IMR-90 (cell line): ENCODE results near the gene CSK. TPM values are rescaled to one million over a fixed set of nuclear protein-coding genes. Genes with fewer than 3 reads are reported as not detected.

Source experiments
- ATAC-seq: fragments of 200-7000 bp; cut with Tn5 transposase; 2 replicates; pipeline ENCODE4 v1.9.1; 2020; ENCODE audit warnings: low read depth, mild to moderate bottlenecking, moderate library complexity
- BruUV-seq: library from RNA; stranded (reverse); fragments of 400-500 nt; replicated peaks from 2 replicates; lab custom pipeline; 2021; lab: Mats Ljungman, UMichigan
- CTCF ChIA-PET: fragments of 300-600 bp; formaldehyde crosslinking; extraction: SDS; loops from one replicate; lab custom pipeline; 2021; ENCODE audit warnings: antibody characterized with exemption; lab: Yijun Ruan, JAX
- POLR2A ChIA-PET: fragments of 300-600 bp; sonication (Branson Sonifier 250); formaldehyde crosslinking; loops from one replicate; lab custom pipeline; 2022; ENCODE audit warnings: antibody characterized with exemption; ENCODE audit not compliant: unreplicated experiment; lab: Charles Lee
- DNase-seq: peaks from one replicate; pipeline ENCODE4 v3.0.0; 2013
- H2AFZ ChIP-seq: replicated peaks from 2 replicates; pipeline ENCODE3; 2013; ENCODE audit warnings: low read length, mild to moderate bottlenecking; ENCODE audit not compliant: poor library complexity
- H2AK5ac ChIP-seq: 2 replicates; pipeline ENCODE4 v1.6.1; 2013; ENCODE audit warnings: low read depth, low read length, inconsistent platforms
- H2AK9ac ChIP-seq: replicated peaks from 2 replicates; pipeline ENCODE3; 2013; ENCODE audit warnings: mild to moderate bottlenecking, low read depth, low read length, moderate library complexity; ENCODE audit not compliant: poor library complexity
- H2BK120ac ChIP-seq: 2 replicates; pipeline ENCODE4 v1.6.1; 2013; ENCODE audit warnings: low read depth, low read length, inconsistent platforms
- H2BK15ac ChIP-seq: 3 replicates; pipeline ENCODE4 v1.6.1; 2013; ENCODE audit warnings: low read depth, low read length, inconsistent platforms
- H2BK20ac ChIP-seq: 2 replicates; pipeline ENCODE4 v1.6.1; 2013; ENCODE audit warnings: low read depth, mild to moderate bottlenecking, inconsistent platforms, low read length, moderate library complexity
- H2BK5ac ChIP-seq: 2 replicates; pipeline ENCODE4 v1.6.1; 2013; ENCODE audit warnings: mild to moderate bottlenecking, low read depth, low read length, inconsistent platforms; ENCODE audit not compliant: poor library complexity, severe bottlenecking
- H3K14ac ChIP-seq: replicated peaks from 2 replicates; pipeline ENCODE4 v1.6.1; 2013; ENCODE audit warnings: low read depth, low read length, inconsistent platforms
- H3K18ac ChIP-seq: 2 replicates; pipeline ENCODE4 v1.6.1; 2013; ENCODE audit warnings: low read depth, low read length, control low read depth
- H3K23ac ChIP-seq: 2 replicates; pipeline ENCODE4 v1.6.1; 2013; ENCODE audit warnings: low read depth, low read length, inconsistent platforms
- H3K27ac ChIP-seq: 2 replicates; pipeline ENCODE4 v1.5.1; 2013; ENCODE audit warnings: mild to moderate bottlenecking, control low read depth, low read length; ENCODE audit not compliant: insufficient read depth
- H3K27me3 ChIP-seq: 2 replicates; pipeline ENCODE4 v1.6.1; 2013; ENCODE audit warnings: low read length; ENCODE audit not compliant: control insufficient read depth, insufficient read depth
- H3K36me3 ChIP-seq: 2 replicates; pipeline ENCODE4 v1.6.1; 2013; ENCODE audit warnings: low read length, mixed read lengths; ENCODE audit not compliant: control insufficient read depth, insufficient read depth
- H3K4ac ChIP-seq: 2 replicates; pipeline ENCODE4 v1.6.1; 2013; ENCODE audit warnings: low read depth, low read length, inconsistent platforms
- H3K4me1 ChIP-seq: 2 replicates; pipeline ENCODE4 v1.6.1; 2013; ENCODE audit warnings: low read length, mixed read lengths; ENCODE audit not compliant: control insufficient read depth, insufficient read depth
- H3K4me2 ChIP-seq: 2 replicates; pipeline ENCODE4 v1.6.1; 2013; ENCODE audit warnings: low read depth, mild to moderate bottlenecking, control low read depth, low read length, moderate library complexity
- H3K4me3 ChIP-seq: 2 replicates; pipeline ENCODE4 v1.5.1; 2013; ENCODE audit warnings: low read depth, mild to moderate bottlenecking, control low read depth, low read length, moderate library complexity; ENCODE audit not compliant: insufficient read depth
- H3K56ac ChIP-seq: 2 replicates; pipeline ENCODE4 v1.6.1; 2013; ENCODE audit warnings: low read length, inconsistent platforms; ENCODE audit not compliant: insufficient read depth; ENCODE audit errors: extremely low read depth
- H3K79me1 ChIP-seq, 2 experiments: 2 replicates each; pipeline ENCODE4 v1.6.1; 2013; ENCODE audit warnings: low read length in 2 of 2, inconsistent platforms in 1 of 2, low read depth in 1 of 2
- H3K9ac ChIP-seq: 2 replicates; pipeline ENCODE4 v1.6.1; 2013; ENCODE audit warnings: low read depth, low read length, control low read depth
- H3K9me1 ChIP-seq: 2 replicates; pipeline ENCODE4 v1.6.1; 2013; ENCODE audit warnings: low read length, inconsistent platforms; ENCODE audit not compliant: insufficient read depth
- H3K9me3 ChIP-seq: 2 replicates; pipeline ENCODE4 v1.6.1; 2013; ENCODE audit warnings: low read length; ENCODE audit not compliant: control insufficient read depth, insufficient read depth
- H4K20me1 ChIP-seq: 2 replicates; pipeline ENCODE4 v1.6.1; 2013; ENCODE audit warnings: low read length, inconsistent platforms; ENCODE audit not compliant: insufficient read depth
- H4K5ac ChIP-seq: 2 replicates; pipeline ENCODE4 v1.6.1; 2013; ENCODE audit warnings: mild to moderate bottlenecking, low read depth, low read length, control low read depth
- H4K8ac ChIP-seq, 2 experiments: 2 replicates each; pipeline ENCODE4 v1.6.1; 2013; ENCODE audit warnings: low read depth in 2 of 2, low read length in 2 of 2, control low read depth in 1 of 2, inconsistent platforms in 1 of 2
- H4K91ac ChIP-seq: 2 replicates; pipeline ENCODE4 v1.6.1; 2013; ENCODE audit warnings: low read depth, low read length, inconsistent platforms; ENCODE audit not compliant: insufficient read depth
- BHLHE40 ChIP-seq: fragments of 150-350 bp; IDR thresholded peaks from 2 replicates; pipeline ENCODE4 v1.6.1; 2016; ENCODE audit warnings: mild to moderate bottlenecking, low read depth, low read length
- CHD1 ChIP-seq: IDR thresholded peaks from 2 replicates; pipeline ENCODE4 v1.6.1; 2012; ENCODE audit warnings: low read depth, low read length, improper control_type of control experiment
- FOS ChIP-seq: fragments of 150-350 bp; IDR thresholded peaks from 2 replicates; pipeline ENCODE4 v1.6.1; 2016; ENCODE audit warnings: low read depth, low read length
- NFE2L2 ChIP-seq: fragments of 150-350 bp; IDR thresholded peaks from 2 replicates; pipeline ENCODE4 v1.6.1; 2016; ENCODE audit warnings: low read depth, mild to moderate bottlenecking, low read length
- POLR2A ChIP-seq: IDR thresholded peaks from 2 replicates; pipeline ENCODE4 v1.6.1; 2012; ENCODE audit warnings: mild to moderate bottlenecking, low read depth, low read length
- RAD21 ChIP-seq: IDR thresholded peaks from 2 replicates; pipeline ENCODE4 v1.6.1; 2012; ENCODE audit warnings: low read length, improper control_type of control experiment
- RCOR1 ChIP-seq: IDR thresholded peaks from 2 replicates; pipeline ENCODE4 v1.6.1; 2012; ENCODE audit warnings: mild to moderate bottlenecking, low read length, improper control_type of control experiment; ENCODE audit not compliant: insufficient replicate concordance
- RFX5 ChIP-seq: IDR thresholded peaks from 2 replicates; pipeline ENCODE4 v1.8.0; 2012; ENCODE audit warnings: low read depth, mild to moderate bottlenecking, low read length, moderate library complexity
- WGBS, 2 experiments: methylation state at CpG; one replicate each; pipeline versions ENCODE4 v1.1.5 to v1.1.7; 2013; ENCODE audit warnings: missing lambda C conversion rate in 2 of 2; ENCODE audit not compliant: insufficient read length in 1 of 2; ENCODE audit errors: extremely low coverage in 2 of 2; 5-methylcytosine and 5-hydroxymethylcytosine counted together
- dilution Hi-C: fragments of 300-500 bp; cut with HindIII; formaldehyde crosslinking; loops from one replicate; pipeline ENCODE4 v1.14.3; 2018; ENCODE audit warnings: low sequenced_read_pairs; ENCODE audit not compliant: unreplicated experiment
- in situ Hi-C: fragments of 300-500 bp; cut with MboI; formaldehyde crosslinking; loops from 3 replicates; pipeline ENCODE4 v1.14.3; 2019; ENCODE audit warnings: low sequenced_read_pairs, inconsistent platforms, mixed read lengths
- intact Hi-C: fragments of 100-400 bp; cut with micrococcal nuclease; formaldehyde crosslinking; loops from 2 replicates; pipeline ENCODE4 v1.10.0; 2022
- polyA plus RNA-seq, 3 experiments: library from polyadenylated mRNA; depleted of rRNA; stranded (reverse); fragments of >200 nt; gene quantifications; 2 replicates each; pipeline ENCODE4 v1.2.3, GENCODE V29; 2012; ENCODE audit warnings: low replicate concordance in 1 of 3
- total RNA-seq: library from RNA; depleted of rRNA; stranded (reverse); fragments of >200 nt; gene quantifications from 2 replicates; pipeline ENCODE4 v1.2.3, GENCODE V29; 2012

The CSK gene
- total and polyA plus RNA-seq, 2 of the 4 experiments (the other 2 are of a cell fraction): 10.8 to 54.0 TPM

GRCh38 chr15:74777769-74778598 is 3.9 kb upstream of the CSK start:
- H4K5ac ChIP-seq: no peak overlapping the region
- intact Hi-C loops (no loop called here), in situ Hi-C loops (loop anchor here (10.0 kb wide), 1 partner anchor 403 kb away; no protein-coding TSS in a partner anchor), dilution Hi-C loops (no loop called here)
- no peaks in the 10 kb centered on the region for H3K27me3 ChIP-seq
- H3K27ac ChIP-seq: no peak overlapping the region
- H3K9me3 ChIP-seq: no peaks in the 10 kb centered on the region
- no peak overlapping the region for H4K91ac ChIP-seq
- WGBS, 2 experiments: 87% methylated on average over 4 of the region's 6 CpGs; no CpG with 5 or more reads in 1 of the 2 experiments
- H2BK120ac ChIP-seq: no peak overlapping the region
- H3K56ac ChIP-seq: no peak overlapping the region
- TF ChIP-seq RAD21 (no peak), CHD1 (no peak), NFE2L2 (no peak), FOS (no peak), RCOR1 (no peak), BHLHE40 (no peak), RFX5 (no peak), POLR2A (no peak)
- no TSS peak for BruUV-seq
- H2AFZ ChIP-seq: no peak overlapping the region
- H2AK5ac ChIP-seq: no peak overlapping the region
- ATAC-seq (no peak), DNase-seq (no peak)
- peaks cover 5% of the 10 kb centered on the region for H3K4me1 ChIP-seq
- no peaks in the 10 kb centered on the region for H3K36me3 ChIP-seq
- H4K8ac ChIP-seq: no peak overlapping the region
- H3K4me2 ChIP-seq: no peak overlapping the region
- no peak overlapping the region for H3K4me3 ChIP-seq
- H2BK5ac ChIP-seq: no peak overlapping the region
- H3K9ac ChIP-seq: no peak overlapping the region
- H2BK20ac ChIP-seq: no peak overlapping the region
- H3K79me1 ChIP-seq: peaks cover 5 to 12% of the 10 kb centered on the region in 2 experiments; a peak in 3 of 4 replicates
- H3K18ac ChIP-seq: no peak overlapping the region
- no peak overlapping the region for H3K14ac ChIP-seq
- H3K4ac ChIP-seq: no peak overlapping the region
- H3K23ac ChIP-seq: no peak overlapping the region
- POLR2A ChIA-PET: interaction anchor here (0.5 kb wide), 1 partner anchor 120 kb away, joined by 3 read pairs; no protein-coding TSS in a partner anchor
- peaks cover 5% of the 10 kb centered on the region for H4K20me1 ChIP-seq
- no peak overlapping the region for H2BK15ac ChIP-seq
- no peak overlapping the region for H2AK9ac ChIP-seq
- CTCF ChIA-PET: interaction anchor here (0.6 to 1.4 kb wide), 3 partner anchors 9 to 163 kb away, joined by 3 read pairs; no protein-coding TSS in a partner anchor
- no peaks in the 10 kb centered on the region for H3K9me1 ChIP-seq
